GM18498 (cell line): ENCODE results near the gene CCDC39.
A peak's percentile ranks its signal among the peaks of the same experiment; 100 is the strongest.

ENCODE experiments used
- ATAC-seq: cut with Tn5 transposase; IDR thresholded peaks from one replicate; pipeline ENCODE4 v1.9.1; 2021; ENCODE audit warnings: mild to moderate bottlenecking, moderate library complexity; ENCODE audit not compliant: unreplicated experiment

Gene CCDC39

GRCh38 chr3:180679178-180680096, at the start of gene CCDC39:
Gene CCDC39, minus strand, starts transcription at chr3:180679489. Its CDS starts 109 bp downstream, at chr3:180679380.
- ATAC-seq: peak; percentile 96

GRCh38 chr3:180720012-180720411, 40.7 kb upstream of the CCDC39 start:
- no peak for ATAC-seq

- ATAC-seq: no peak
These were observed 28.6 kb upstream of the CCDC39 start for GRCh38 chr3:180707896-180708295.

- no peak for ATAC-seq
These were observed 26.3 kb upstream of the CCDC39 start for GRCh38 chr3:180705619-180706018.

GRCh38 chr3:180704532-180704931, 25.2 kb upstream of the CCDC39 start:
- no peak for ATAC-seq

GRCh38 chr3:180700941-180701340, 21.7 kb upstream of the CCDC39 start:
- no peak for ATAC-seq

GRCh38 chr3:180698760-180699270, 19.5 kb upstream of the CCDC39 start:
- no peak for ATAC-seq

- no peak for ATAC-seq
These were observed 15.0 kb upstream of the CCDC39 start for GRCh38 chr3:180694321-180694720.

- no peak for ATAC-seq
These were observed 14.4 kb upstream of the CCDC39 start for GRCh38 chr3:180693656-180694055.

GRCh38 chr3:180690061-180690460, 10.8 kb upstream of the CCDC39 start:
- no peak for ATAC-seq

GRCh38 chr3:180684807-180685206, 5.5 kb upstream of the CCDC39 start:
- ATAC-seq: no peak

- no peak for ATAC-seq
These were observed 4.5 kb upstream of the CCDC39 start for GRCh38 chr3:180683816-180684215.

GRCh38 chr3:180680097-180680430, 775 bp upstream of the CCDC39 start:
- peak; percentile 60 for ATAC-seq

- ATAC-seq: no peak
These were observed 1.1 kb downstream of the CCDC39 start for GRCh38 chr3:180678231-180678630.

- no peak for ATAC-seq
These were observed 17.8 kb downstream of the CCDC39 start for GRCh38 chr3:180661444-180661843.

GRCh38 chr3:180657094-180657493, 22.2 kb downstream of the CCDC39 start:
- no peak for ATAC-seq

GRCh38 chr3:180656406-180656805, 22.9 kb downstream of the CCDC39 start:
- ATAC-seq: no peak

GRCh38 chr3:180646187-180646790, 33.0 kb downstream of the CCDC39 start:
- peak; percentile 78 for ATAC-seq

GRCh38 chr3:180640987-180641386, 38.3 kb downstream of the CCDC39 start:
- ATAC-seq: no peak

- no peak for ATAC-seq
These were observed 45.6 kb downstream of the CCDC39 start for GRCh38 chr3:180633722-180634121.

- ATAC-seq: no peak
These were observed 48.0 kb downstream of the CCDC39 start for GRCh38 chr3:180631317-180631716.

GRCh38 chr3:180630371-180630770, 48.9 kb downstream of the CCDC39 start:
- ATAC-seq: no peak
